Trophoblast cell (in vitro differentiated cells and primary cell): Measurements from ENCODE around the gene PPCDC.

Experiments used
- DNase-seq, 2 donors: peaks; one replicate each; pipeline ENCODE4 v3.0.0-alpha.2; 2016
- H2AFZ ChIP-seq: 2 replicates; pipeline ENCODE4 v1.6.1; 2013; ENCODE audit warnings: low read length, moderate library complexity, mild to moderate bottlenecking; ENCODE audit not compliant: insufficient read depth, poor library complexity
- H2AK5ac ChIP-seq: 2 replicates; pipeline ENCODE4 v1.6.1; 2013; ENCODE audit warnings: mild to moderate bottlenecking, low read length
- H2BK120ac ChIP-seq: 2 replicates; pipeline ENCODE4 v1.6.1; 2013; ENCODE audit warnings: low read length, mild to moderate bottlenecking, moderate library complexity; ENCODE audit not compliant: insufficient read depth, poor library complexity
- H2BK12ac ChIP-seq: 2 replicates; pipeline ENCODE4 v1.6.1; 2013; ENCODE audit warnings: mild to moderate bottlenecking, low read length, moderate library complexity
- H2BK5ac ChIP-seq: 2 replicates; pipeline ENCODE4 v1.6.1; 2013; ENCODE audit warnings: low read length, low read depth, moderate library complexity, mild to moderate bottlenecking; ENCODE audit not compliant: poor library complexity
- H3K14ac ChIP-seq: 2 replicates; pipeline ENCODE4 v1.6.1; 2013; ENCODE audit warnings: mild to moderate bottlenecking, low read length
- H3K18ac ChIP-seq: 2 replicates; pipeline ENCODE4 v1.6.1; 2013; ENCODE audit warnings: mild to moderate bottlenecking, low read length
- H3K23ac ChIP-seq: 2 replicates; pipeline ENCODE4 v1.6.1; 2013; ENCODE audit warnings: low read length
- H3K27ac ChIP-seq: 2 replicates; pipeline ENCODE4 v1.5.1; 2013; ENCODE audit warnings: low read depth, mild to moderate bottlenecking, inconsistent platforms, low read length, moderate library complexity
- H3K27me3 ChIP-seq: 2 replicates; pipeline ENCODE4 v1.6.1; 2013; ENCODE audit warnings: inconsistent platforms, mild to moderate bottlenecking, low read length, moderate library complexity; ENCODE audit not compliant: insufficient read depth
- H3K36me3 ChIP-seq, 2 experiments: 1 replicate in 1 of 2; 2 replicates in 1 of 2; pipeline ENCODE4 v1.6.1; 2013; ENCODE audit warnings: low read length in 2 of 2, mild to moderate bottlenecking in 2 of 2, moderate library complexity in 1 of 2; ENCODE audit not compliant: insufficient read depth in 2 of 2, control insufficient read depth in 1 of 2
- H3K4ac ChIP-seq: 2 replicates; pipeline ENCODE4 v1.6.1; 2013; ENCODE audit warnings: low read depth, mild to moderate bottlenecking, low read length, moderate library complexity
- H3K4me1 ChIP-seq, 2 experiments: 1 replicate in 1 of 2; 2 replicates in 1 of 2; pipeline ENCODE4 v1.6.1; 2013; ENCODE audit warnings: low read length in 2 of 2, mild to moderate bottlenecking in 2 of 2, moderate library complexity in 1 of 2; ENCODE audit not compliant: insufficient read depth in 2 of 2, control insufficient read depth in 1 of 2
- H3K4me2 ChIP-seq: 2 replicates; pipeline ENCODE4 v1.6.1; 2013; ENCODE audit warnings: inconsistent platforms, mild to moderate bottlenecking, low read length, moderate library complexity
- H3K4me3 ChIP-seq: 2 replicates; pipeline ENCODE4 v1.5.1; 2013; ENCODE audit warnings: mild to moderate bottlenecking, low read depth, low read length, inconsistent platforms
- H3K79me1 ChIP-seq: one replicate; pipeline ENCODE4 v1.6.1; 2013; ENCODE audit warnings: low read length
- H3K79me2 ChIP-seq: 2 replicates; pipeline ENCODE4 v1.6.1; 2013; ENCODE audit warnings: low read length, mild to moderate bottlenecking; ENCODE audit not compliant: control insufficient read depth, insufficient read depth, poor library complexity
- H3K9ac ChIP-seq: 2 replicates; pipeline ENCODE4 v1.6.1; 2013; ENCODE audit warnings: mild to moderate bottlenecking, low read length
- H3K9me3 ChIP-seq: 2 replicates; pipeline ENCODE4 v1.6.1; 2013; ENCODE audit warnings: low read depth, mild to moderate bottlenecking, control low read depth, inconsistent platforms, low read length; ENCODE audit not compliant: insufficient read depth
- H4K12ac ChIP-seq: 2 replicates; pipeline ENCODE4 v1.6.1; 2013; ENCODE audit warnings: low read depth, mild to moderate bottlenecking, low read length, moderate library complexity
- H4K8ac ChIP-seq: 2 replicates; pipeline ENCODE4 v1.6.1; 2013; ENCODE audit warnings: low read depth, mild to moderate bottlenecking, low read length, moderate library complexity
- H4K91ac ChIP-seq: one replicate; pipeline ENCODE4 v1.6.1; 2013; ENCODE audit warnings: low read depth, mild to moderate bottlenecking, low read length, moderate library complexity
- WGBS: extraction: QIAGEN DNeasy Blood & Tissue Kit; methylation state at CpG from one replicate; pipeline ENCODE4 v1.1.7; 2013; ENCODE audit warnings: missing lambda C conversion rate; ENCODE audit not compliant: insufficient read length, insufficient coverage; ENCODE audit errors: extremely low coverage; 5-methylcytosine and 5-hydroxymethylcytosine counted together

The PPCDC gene

DNA sequence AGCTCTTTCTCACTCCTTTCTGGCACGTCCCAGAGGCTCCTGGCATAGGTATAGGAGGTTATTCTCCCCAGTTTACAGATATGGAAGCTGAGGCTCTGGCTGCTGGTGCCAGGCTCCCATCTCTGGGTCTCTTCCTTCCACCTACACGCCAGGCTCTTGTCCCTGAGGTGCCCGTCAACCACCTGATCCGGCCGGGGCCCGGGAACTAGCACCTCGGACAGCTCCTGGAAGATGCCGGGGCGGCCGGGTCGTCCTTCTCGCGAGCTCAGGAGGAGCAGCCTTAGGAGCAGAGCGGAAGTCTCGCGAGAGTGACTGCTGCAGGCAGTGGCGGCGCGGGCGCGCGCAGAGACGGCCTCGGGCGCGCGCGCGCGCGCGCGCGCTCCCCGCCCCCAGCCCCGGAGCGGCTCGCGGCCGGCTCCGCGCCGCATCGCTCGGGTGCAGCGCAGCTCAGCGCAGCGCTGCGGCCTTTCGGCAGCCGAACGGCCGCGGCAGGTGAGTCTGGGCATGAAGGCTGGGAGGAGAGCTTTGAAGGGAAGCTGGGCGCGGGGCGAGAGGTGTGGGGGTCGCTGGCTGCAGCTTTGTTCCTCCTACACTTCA lies 28.1 kb upstream of the PPCDC start, which contains the start of gene SCAMP5:
SCAMP5 (plus strand) TSS at position 382 of the 597 bp plus-strand sequence. CDS start 16,277 bp downstream, outside the sequence.
- Histone ChIP-seq H3K27ac (no peak within 1 kb of the TSS), H3K79me2 (no peaks in the 10 kb centered on the region)

DNA sequence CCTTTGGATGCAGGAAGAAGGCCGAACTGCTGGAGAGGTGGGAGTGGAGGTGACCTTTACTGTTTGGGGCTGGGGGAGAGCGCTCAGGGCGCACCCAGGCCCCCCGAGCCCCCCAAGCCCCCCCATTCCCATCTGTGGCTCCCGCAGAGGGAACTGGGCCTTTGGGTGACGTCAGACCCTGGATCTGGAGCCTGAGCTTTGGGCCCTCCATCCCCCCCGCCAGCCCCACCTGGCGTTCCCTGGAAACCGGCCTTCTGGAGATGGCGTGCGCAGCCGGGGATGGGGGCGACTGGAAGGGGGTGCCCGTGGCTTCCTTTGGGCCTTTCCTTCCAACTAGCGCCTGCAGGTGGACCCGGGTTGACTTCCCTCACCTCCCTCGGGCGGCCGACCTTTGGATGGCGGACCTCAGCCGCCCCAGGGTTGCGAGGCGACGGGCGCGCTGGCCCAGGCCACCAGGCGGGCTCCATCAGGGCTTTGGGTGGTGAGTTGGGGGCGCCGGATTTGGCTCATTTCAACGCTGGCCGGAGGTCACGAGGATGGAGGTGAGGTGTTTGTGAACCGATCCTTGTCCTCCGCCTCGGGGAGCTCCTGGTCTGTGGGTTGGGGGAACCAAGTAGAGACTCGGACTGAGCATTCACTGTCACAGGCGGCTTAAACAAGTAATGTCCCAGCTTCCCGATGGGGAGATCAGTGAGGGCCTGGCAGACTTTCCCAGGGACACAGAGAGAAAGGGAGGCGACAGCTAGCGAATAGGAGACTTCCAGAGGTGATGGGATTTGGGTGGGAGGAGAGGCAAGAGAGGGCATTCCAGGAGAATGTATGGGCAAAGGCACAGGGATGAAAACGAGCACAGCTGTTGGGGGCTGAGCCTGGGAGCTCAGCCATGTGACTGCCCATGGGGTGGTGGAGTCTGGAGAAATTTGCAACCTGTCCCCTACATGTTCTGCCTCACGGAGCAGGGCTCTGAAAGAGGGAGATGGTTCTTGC lies 27.3 kb upstream of the PPCDC start:
- peak overlapping the region; percentile 55 for H4K8ac ChIP-seq
- H4K12ac ChIP-seq = no peak overlapping the region
- H3K9me3 ChIP-seq = peaks cover 2% of the 10 kb centered on the region
- no peak overlapping the region for H3K14ac ChIP-seq
- peaks cover 3 to 6% of the 10 kb centered on the region in 2 experiments for H3K4me1 ChIP-seq
- no peak overlapping the region for H3K18ac ChIP-seq
- no peak overlapping the region for H3K27ac ChIP-seq
- H3K4me3 ChIP-seq = peak overlapping the region; percentile 91
- no peak overlapping the region for H3K4ac ChIP-seq
- no peak overlapping the region for H2BK5ac ChIP-seq
- no peak for DNase-seq
- peaks cover 9% of the 10 kb centered on the region for H3K27me3 ChIP-seq
- H4K91ac ChIP-seq = no peak overlapping the region
- H2BK12ac ChIP-seq = no peak overlapping the region
- peak overlapping the region; percentile 80 for H3K9ac ChIP-seq
- WGBS = no CpG with 5 or more reads among the region's 42 CpGs
- no peak overlapping the region for H3K23ac ChIP-seq
- H2BK120ac ChIP-seq = no peak overlapping the region
- H3K4me2 ChIP-seq = peak overlapping the region; percentile 96
- no peak overlapping the region for H2AK5ac ChIP-seq
- no peaks in the 10 kb centered on the region for H3K79me2 ChIP-seq
- H3K79me1 ChIP-seq = no peaks in the 10 kb centered on the region
- H3K36me3 ChIP-seq = no peaks in the 10 kb centered on the region
- H2AFZ ChIP-seq = peak overlapping the region; percentile 98

More for the DNA sequence above, 28.1 kb upstream of the PPCDC start, which contains the start of gene SCAMP5:
- Histone ChIP-seq H4K8ac (peak within 1 kb of the TSS; percentile 55), H3K9me3 (peaks cover 3% of the 10 kb centered on the region), H2AFZ (peak within 1 kb of the TSS; percentile 98), H3K4ac (no peak within 1 kb of the TSS), H2AK5ac (no peak within 1 kb of the TSS), H3K4me1 (peaks cover 3 to 6% of the 10 kb centered on the region in 2 experiments), H2BK120ac (no peak within 1 kb of the TSS), H4K91ac (no peak within 1 kb of the TSS), H3K4me3 (peak within 1 kb of the TSS; percentile 91), H3K14ac (no peak within 1 kb of the TSS), H3K27me3 (peaks cover 9% of the 10 kb centered on the region), H3K23ac (no peak within 1 kb of the TSS), H3K18ac (no peak within 1 kb of the TSS), H2BK12ac (no peak within 1 kb of the TSS), H4K12ac (no peak within 1 kb of the TSS), H3K36me3 (no peaks in the 10 kb centered on the region), H3K9ac (peak within 1 kb of the TSS; percentile 80), H3K79me1 (no peaks in the 10 kb centered on the region), H3K4me2 (peak within 1 kb of the TSS; percentile 96), H2BK5ac (no peak within 1 kb of the TSS)
- peak; percentile 84 to 95 for DNase-seq
- whole genome bisulfite sequencing = no CpG with 5 or more reads among the region's 58 CpGs

DNA sequence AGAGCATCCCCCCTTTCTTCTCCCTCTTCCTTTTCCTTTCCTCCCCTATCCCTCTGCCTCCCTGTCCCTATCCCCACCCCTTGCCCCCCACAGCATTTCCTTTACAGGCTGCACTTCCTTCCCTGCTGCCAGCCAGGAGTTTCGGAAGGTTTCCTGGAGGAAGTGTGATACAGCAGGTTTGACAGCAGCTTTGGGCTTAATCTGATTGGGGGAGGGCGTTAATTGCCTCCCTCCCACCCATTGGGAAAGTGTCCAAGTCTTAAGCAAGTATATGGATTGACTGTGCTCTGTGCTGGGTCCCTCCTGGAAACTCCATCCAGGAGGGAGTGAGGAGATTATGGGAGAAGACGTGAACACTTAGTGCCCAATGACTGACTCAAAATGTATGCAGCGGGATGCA lies 26.2 kb upstream of the PPCDC start:
- no peak overlapping the region for H2BK12ac ChIP-seq
- no peak overlapping the region for H2AFZ ChIP-seq
- H3K14ac ChIP-seq = no peak overlapping the region
- H3K27ac ChIP-seq = no peak overlapping the region
- H3K27me3 ChIP-seq = peaks cover 9% of the 10 kb centered on the region
- no peak overlapping the region for H3K4me3 ChIP-seq
- H2BK5ac ChIP-seq = no peak overlapping the region
- no peak overlapping the region for H4K12ac ChIP-seq
- H3K79me2 ChIP-seq = no peaks in the 10 kb centered on the region
- peaks cover 2% of the 10 kb centered on the region for H3K9me3 ChIP-seq
- H3K23ac ChIP-seq = no peak overlapping the region
- H3K4ac ChIP-seq = no peak overlapping the region
- H3K4me1 ChIP-seq = peaks cover 3 to 6% of the 10 kb centered on the region in 2 experiments
- H4K91ac ChIP-seq = no peak overlapping the region
- H2BK120ac ChIP-seq = no peak overlapping the region
- H2AK5ac ChIP-seq = no peak overlapping the region
- H3K18ac ChIP-seq = no peak overlapping the region
- no peak overlapping the region for H3K4me2 ChIP-seq
- no CpG with 5 or more reads among the region's 4 CpGs for WGBS
- no peak for DNase-seq
- no peak overlapping the region for H4K8ac ChIP-seq
- no peak overlapping the region for H3K9ac ChIP-seq
- no peaks in the 10 kb centered on the region for H3K79me1 ChIP-seq
- H3K36me3 ChIP-seq = no peaks in the 10 kb centered on the region

DNA sequence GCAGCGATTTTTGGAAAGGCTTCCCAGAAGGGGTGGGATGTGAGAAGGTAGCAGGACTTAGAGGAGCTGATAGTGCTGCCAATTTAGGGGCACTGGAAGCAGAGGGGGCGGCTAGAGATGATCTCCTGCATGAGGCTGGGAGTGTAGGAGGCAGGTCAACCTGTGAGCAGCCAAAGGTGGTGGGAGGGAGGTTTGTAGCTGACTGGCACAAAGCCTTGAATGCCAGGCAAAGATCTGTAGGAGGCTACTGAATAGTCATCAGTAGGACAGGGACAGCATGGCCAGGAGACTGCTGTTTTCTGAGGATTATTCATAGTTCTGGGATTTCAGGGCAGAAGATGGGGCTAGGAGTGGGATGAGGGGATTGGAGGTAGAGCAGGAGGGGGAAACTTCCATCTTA lies 25.8 kb upstream of the PPCDC start:
- Histone ChIP-seq H3K27me3 (peaks cover 9% of the 10 kb centered on the region), H4K8ac (no peak overlapping the region), H3K36me3 (no peaks in the 10 kb centered on the region), H4K12ac (no peak overlapping the region), H4K91ac (no peak overlapping the region), H3K18ac (no peak overlapping the region), H2BK5ac (no peak overlapping the region), H3K79me1 (no peaks in the 10 kb centered on the region), H3K23ac (no peak overlapping the region), H3K4me3 (no peak overlapping the region), H3K79me2 (no peaks in the 10 kb centered on the region), H3K27ac (no peak overlapping the region), H2BK12ac (no peak overlapping the region), H3K4me1 (peaks cover 3 to 6% of the 10 kb centered on the region in 2 experiments), H2BK120ac (no peak overlapping the region), H2AK5ac (no peak overlapping the region), H3K14ac (no peak overlapping the region), H3K4ac (no peak overlapping the region), H3K9ac (no peak overlapping the region), H3K4me2 (no peak overlapping the region), H2AFZ (no peak overlapping the region), H3K9me3 (peaks cover 2% of the 10 kb centered on the region)
- DNase-seq = no peak
- WGBS = no CpG with 5 or more reads among the region's 2 CpGs
